ENCODE data around the gene CCT8. TPM values are rescaled to one million over a fixed set of nuclear protein-coding genes. Genes with fewer than 3 reads are reported as not detected.

Gene CCT8
- total and polyA plus RNA-seq, 2 experiments from 2014 or later = 304 to 329 TPM

- TF ChIP-seq ZNF462 (CRISPR knock-in tag; IDR thresholded peaks at IDR 0.05) = no peak
These were observed 19.8 kb downstream of the CCT8 start (continued) for GRCh38 chr21:29053656-29054055.

- Histone ChIP-seq H3K4me1 (ENCODE audit: insufficient read depth) (no peaks in the 10 kb centered on the region), H3K9me2 (ENCODE audit: insufficient read depth) (no peaks in the 10 kb centered on the region), H3K4me2 (no peak overlapping the region), H3K36me3 (ENCODE audit: insufficient read depth) (peaks cover 40% of the 10 kb centered on the region), H3K79me2 (replicated peaks; ENCODE audit: insufficient read depth) (no peaks in the 10 kb centered on the region), H3K27ac (ENCODE audit: low read depth) (no peak overlapping the region), H4K20me1 (replicated peaks; ENCODE audit: insufficient read depth) (peaks cover 24% of the 10 kb centered on the region), H3F3A (replicated peaks; ENCODE audit: low read depth) (peaks cover 11% of the 10 kb centered on the region; the same call in 1 of the 2 replicates), H2AFZ (no peak overlapping the region), H3K4me3 (no peak overlapping the region), H3K27me3 (ENCODE audit: insufficient read depth) (no peaks in the 10 kb centered on the region)
- TF ChIP-seq NANOG (IDR thresholded peaks at IDR 0.05; ENCODE audit: borderline replicate concordance) = no peak
- TF ChIP-seq CREB1 (CRISPR knock-in tag; IDR thresholded peaks at IDR 0.05; ENCODE audit: low read depth) = no peak
- no peak for TF ChIP-seq EZH2phosphoT487 (IDR thresholded peaks at IDR 0.05; ENCODE audit: unreplicated experiment)
- no peak for TF ChIP-seq STAT1 (IDR thresholded peaks at IDR 0.05; ENCODE audit: unreplicated experiment)
- TF ChIP-seq CTCF (conservative IDR thresholded peaks at IDR 0.05; ENCODE audit: low read depth in 2 of 2) = no peak
- TF ChIP-seq ZNF114 (CRISPR knock-in tag; IDR thresholded peaks at IDR 0.05) = no peak
- no peak for TF ChIP-seq REST (IDR thresholded peaks at IDR 0.05; ENCODE audit: unreplicated experiment)
- Mint-ChIP-seq H3K4me1 (no peaks in the 10 kb centered on the region; the same call in 2 of the 3 replicates), H3K36me3 (ENCODE audit: low read depth) (peaks cover 52% of the 10 kb centered on the region), H3K4me3 (no peak overlapping the region), H3K27ac (no peak overlapping the region), H3K27me3 (ENCODE audit: insufficient read depth, low read depth, poor library complexity) (no peaks in the 10 kb centered on the region), H3K9me3 (no peaks in the 10 kb centered on the region)
- ATAC-seq (no peak), DNase-seq (ENCODE audit: low spot score) (no peak)
These were observed 20.4 kb downstream of the CCT8 start for GRCh38 chr21:29053011-29053553.
